Measurements from ENCODE around the gene LAMA2. TPM values are rescaled to one million over a fixed set of nuclear protein-coding genes. Genes with fewer than 3 reads are reported as not detected.

LAMA2 gene
- total RNA-seq, 4 donors from 2014 or later, result 154 to 331 (median 241) TPM

DNA sequence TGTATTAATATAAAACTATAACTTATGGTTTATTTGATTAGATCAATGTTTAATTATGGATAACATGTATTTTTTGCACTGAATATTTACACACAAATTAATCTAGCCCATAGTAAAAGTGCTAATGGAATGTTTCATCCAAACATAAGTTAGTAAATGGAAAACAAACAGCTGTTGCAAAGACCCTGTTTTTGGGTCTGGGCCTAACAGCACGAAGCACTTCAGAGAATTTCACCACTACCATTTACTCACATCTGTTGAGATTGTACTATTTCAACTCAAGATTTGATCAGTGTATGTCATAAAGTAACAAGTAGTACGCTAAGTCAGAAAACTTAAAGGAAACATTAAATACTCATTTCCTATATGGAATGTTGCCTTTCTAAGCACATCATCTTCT is 359.6 kb downstream of the LAMA2 start:
- TF ChIP-seq, protein P1, sequence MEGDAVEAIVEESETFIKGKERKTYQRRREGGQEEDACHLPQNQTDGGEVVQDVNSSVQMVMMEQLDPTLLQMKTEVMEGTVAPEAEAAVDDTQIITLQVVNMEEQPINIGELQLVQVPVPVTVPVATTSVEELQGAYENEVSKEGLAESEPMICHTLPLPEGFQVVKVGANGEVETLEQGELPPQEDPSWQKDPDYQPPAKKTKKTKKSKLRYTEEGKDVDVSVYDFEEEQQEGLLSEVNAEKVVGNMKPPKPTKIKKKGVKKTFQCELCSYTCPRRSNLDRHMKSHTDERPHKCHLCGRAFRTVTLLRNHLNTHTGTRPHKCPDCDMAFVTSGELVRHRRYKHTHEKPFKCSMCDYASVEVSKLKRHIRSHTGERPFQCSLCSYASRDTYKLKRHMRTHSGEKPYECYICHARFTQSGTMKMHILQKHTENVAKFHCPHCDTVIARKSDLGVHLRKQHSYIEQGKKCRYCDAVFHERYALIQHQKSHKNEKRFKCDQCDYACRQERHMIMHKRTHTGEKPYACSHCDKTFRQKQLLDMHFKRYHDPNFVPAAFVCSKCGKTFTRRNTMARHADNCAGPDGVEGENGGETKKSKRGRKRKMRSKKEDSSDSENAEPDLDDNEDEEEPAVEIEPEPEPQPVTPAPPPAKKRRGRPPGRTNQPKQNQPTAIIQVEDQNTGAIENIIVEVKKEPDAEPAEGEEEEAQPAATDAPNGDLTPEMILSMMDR (IDR thresholded peaks at IDR 0.05; ENCODE audit: low read depth), result no peak

DNA sequence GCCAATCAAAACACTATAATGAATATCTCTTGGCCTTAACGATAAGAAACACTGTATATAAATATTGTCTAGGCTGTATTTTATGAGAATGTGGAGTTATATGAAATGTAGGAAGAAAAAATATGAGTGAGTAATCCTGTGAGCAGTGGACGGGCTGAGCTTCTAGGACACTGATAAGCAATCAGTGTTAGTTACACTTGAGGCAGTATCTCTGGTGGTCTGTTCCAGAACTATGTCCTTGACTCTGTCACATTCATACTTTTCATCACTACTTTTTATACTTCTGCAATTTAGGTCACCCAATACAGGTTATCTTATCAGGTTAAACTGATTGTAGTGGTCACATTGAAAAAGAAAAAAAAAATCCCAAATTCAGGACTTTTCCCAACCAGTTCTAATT is 360.4 kb downstream of the LAMA2 start:
- TF ChIP-seq, protein P1 (IDR thresholded peaks at IDR 0.05; ENCODE audit: low read depth), result no peak

DNA sequence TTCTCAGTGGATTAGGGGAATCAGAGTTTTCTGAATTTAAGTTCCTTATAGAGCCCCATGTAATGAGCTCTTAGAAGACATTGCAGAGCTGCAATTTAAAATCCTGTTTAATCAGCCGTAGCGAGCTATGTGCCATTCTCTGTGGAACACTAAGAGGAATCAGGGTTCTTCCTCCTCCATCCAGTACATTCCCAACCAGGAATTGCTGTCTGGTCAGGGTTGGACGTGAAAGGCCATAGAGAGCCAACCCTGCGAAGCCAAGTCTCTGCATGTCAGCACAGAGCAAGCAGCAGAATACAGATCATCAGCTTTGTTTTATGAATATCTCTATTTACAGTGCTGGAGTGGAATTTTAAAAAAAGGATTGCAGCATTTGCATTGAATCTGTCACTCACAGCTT is 366.0 kb downstream of the LAMA2 start:
- TF ChIP-seq, protein P1 (IDR thresholded peaks at IDR 0.05; ENCODE audit: low read depth), result no peak

DNA sequence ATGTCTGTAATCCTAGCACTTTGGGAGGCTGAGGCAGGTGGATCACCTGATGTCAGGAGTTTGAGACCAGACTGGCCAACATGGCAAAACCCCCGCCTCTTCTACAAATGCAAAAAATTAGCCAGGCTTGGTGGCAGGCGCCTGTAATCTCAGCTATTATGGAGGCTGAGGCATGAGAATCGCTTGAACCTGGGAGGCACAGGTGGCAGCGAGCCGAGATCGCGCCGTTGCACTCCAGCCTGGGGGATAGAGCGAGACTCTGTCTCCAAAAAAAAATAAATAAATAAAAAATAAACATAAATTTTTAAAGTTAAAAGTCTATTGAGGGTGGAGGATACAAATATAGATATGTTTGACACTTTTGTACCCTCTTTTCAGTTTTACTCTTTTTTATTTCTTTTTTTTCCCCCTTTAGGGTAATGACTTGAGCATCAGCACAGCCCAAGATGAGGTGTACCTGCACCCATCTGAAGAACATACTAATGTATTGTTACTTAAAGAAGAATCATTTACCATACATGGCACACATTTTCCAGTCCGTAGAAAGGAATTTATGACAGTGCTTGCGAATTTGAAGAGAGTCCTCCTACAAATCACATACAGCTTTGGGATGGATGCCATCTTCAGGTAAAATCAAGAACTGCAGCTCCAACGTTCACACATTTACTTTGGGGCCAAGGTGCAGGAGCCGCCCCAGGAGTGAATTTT is 368.9 kb downstream of the LAMA2 start:
- TF ChIP-seq, protein P1 (IDR thresholded peaks at IDR 0.05; ENCODE audit: low read depth), result no peak

DNA sequence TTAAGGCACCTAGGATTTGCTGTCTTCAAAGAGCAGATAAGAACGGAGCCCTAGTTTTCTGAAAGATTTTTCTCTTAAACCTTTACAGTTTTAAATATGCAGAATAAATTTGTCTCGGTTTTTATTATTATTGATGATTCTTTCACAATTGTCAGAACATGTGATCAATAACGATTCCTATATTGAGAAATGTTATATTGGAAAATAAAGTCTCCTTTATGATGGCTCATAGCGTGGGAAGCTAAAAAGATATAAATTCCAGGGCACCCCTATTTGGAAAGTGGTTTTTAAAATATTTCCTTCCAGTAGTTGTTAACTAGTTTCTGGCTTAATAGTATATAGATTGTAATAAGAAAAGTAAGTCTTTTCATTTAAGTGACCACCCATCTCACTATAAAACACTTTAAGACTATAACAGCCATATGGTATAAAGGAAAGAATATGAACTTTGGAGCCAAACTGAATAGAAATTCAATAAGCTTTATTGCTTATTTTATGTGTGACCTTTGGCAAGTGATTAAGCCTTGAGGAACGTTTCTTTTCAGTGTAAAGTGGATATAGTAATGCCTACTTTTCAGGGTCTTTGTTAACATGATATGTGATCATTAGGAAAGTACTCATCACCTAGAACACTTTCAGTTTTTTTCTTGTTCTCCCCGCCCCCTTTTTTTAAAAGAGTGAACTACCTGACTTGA is 369.6 kb downstream of the LAMA2 start:
- TF ChIP-seq, protein P1 (IDR thresholded peaks at IDR 0.05; ENCODE audit: low read depth), result no peak

DNA sequence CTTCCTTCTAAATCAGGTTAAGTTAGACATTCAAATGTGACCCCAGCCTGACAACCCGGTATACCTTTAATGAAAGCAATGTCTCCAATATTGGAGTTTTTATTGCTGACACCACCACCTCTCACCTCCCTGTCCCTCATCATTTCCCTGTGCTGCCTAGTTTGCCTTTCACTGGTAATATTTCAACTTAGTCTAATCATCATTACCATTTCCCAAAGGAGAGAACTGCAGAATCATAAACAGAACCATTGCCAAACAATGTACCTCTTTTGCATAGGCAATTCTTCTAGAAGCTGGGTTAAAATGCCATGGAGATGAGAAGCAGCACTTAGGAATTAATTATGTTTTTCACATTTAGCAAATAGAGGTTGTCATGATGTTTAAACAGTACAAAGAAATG is 370.3 kb downstream of the LAMA2 start:
- TF ChIP-seq, protein P1 (IDR thresholded peaks at IDR 0.05; ENCODE audit: low read depth), result no peak

DNA sequence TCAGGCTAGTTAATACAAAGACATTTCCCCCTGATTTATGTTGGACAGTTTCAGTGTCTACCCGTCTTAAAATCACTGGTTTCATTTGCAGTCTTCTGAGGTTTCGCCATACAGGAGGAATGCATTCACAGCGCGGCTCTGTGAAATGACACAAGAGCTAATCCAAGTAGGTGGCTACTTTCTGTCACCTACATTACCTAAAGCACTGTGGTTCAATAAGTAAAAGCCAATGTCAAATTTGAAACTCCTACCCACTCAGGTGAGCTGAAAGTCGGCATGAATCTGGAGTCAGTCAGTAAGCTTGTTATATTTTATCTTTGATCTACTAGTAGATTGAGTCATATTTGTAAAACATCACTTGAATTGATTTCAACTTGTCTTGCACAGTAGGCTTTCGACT is 370.8 kb downstream of the LAMA2 start:
- TF ChIP-seq, protein P1 (IDR thresholded peaks at IDR 0.05; ENCODE audit: low read depth), result no peak

Data from subcutaneous adipose tissue (tissue), 4 donors.